Peyer's patch (tissue), 4 donors: Measurements from ENCODE around the gene C15orf62.

Experiments used
- CTCF ChIP-seq, 6 experiments: fragments of 450-650 bp in 4 of 6; fragments of 200-600 bp in 2 of 6; sonication (generic) in 1 of 6; IDR thresholded peaks; one replicate each; pipeline ENCODE4 v1.5.1; 2017 to 2019; ENCODE audit warnings: antibody characterized with exemption in 6 of 6, mild to moderate bottlenecking in 3 of 6, moderate library complexity in 1 of 6
- POLR2A ChIP-seq, 2 donors: fragments of 450-650 bp; IDR thresholded peaks; one replicate each; pipeline ENCODE4 v1.5.1; 2017; ENCODE audit warnings: antibody characterized with exemption in 2 of 2, mild to moderate bottlenecking in 2 of 2, moderate library complexity in 2 of 2

- TF ChIP-seq POLR2A (IDR thresholded peaks at IDR 0.05) = no peak
- no peak for TF ChIP-seq CTCF (IDR thresholded peaks at IDR 0.05)
These were observed 26.3 kb downstream of the C15orf62 start for GRCh38 chr15:40796041-40796440.
